ENCODE data around the gene TMEM59L. TPM values are rescaled to one million over a fixed set of nuclear protein-coding genes. Genes with fewer than 3 reads are reported as not detected.

The TMEM59L gene
- total RNA-seq, 1 donor from 2014 or later = 34.2 TPM

DNA sequence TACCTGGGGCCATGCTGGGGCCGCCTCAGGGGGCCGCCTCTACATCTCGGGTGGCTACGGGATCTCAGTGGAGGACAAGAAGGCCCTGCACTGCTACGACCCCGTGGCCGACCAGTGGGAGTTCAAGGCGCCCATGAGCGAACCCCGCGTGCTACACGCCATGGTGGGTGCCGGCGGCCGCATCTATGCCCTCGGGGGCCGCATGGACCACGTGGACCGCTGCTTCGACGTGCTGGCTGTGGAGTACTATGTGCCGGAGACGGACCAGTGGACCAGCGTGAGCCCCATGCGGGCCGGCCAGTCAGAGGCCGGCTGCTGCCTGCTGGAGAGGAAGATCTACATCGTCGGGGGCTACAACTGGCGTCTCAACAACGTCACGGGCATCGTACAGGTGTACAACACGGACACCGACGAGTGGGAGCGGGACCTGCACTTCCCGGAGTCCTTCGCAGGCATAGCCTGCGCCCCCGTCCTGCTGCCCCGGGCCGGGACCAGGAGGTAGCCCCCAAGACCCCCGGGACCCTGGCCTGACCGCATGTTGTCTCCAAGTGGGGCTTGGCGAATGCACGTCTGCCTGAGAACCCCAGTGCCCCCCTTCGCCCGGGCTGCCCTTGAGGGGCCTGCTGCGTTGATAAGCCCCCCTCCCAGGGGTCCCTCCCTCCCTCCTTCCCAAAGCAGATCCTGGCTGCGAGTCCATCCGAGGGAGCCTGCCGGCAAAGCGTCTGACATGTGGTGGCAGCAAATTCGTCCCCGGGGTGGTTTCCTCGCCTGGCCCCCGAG lies 56.3 kb downstream of the TMEM59L start:
- FAIRE-seq = no peak
- no peak for DNase-seq (ENCODE audit: low spot score in 2 of 2)

DNA sequence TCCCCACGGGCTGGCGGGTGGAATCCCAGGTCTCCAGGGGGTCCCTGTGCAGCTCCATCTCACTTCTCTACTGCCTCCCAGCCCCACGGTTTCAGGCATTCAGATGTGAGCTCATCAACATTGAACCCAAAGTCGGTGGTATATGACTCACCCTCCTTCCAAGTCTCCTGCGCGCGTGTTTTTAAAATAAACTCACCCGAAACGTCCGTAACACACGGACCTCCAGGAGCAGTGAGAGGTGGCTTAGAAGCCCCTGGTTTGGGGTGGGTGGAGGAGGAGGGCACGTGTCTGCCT lies 56.8 kb downstream of the TMEM59L start:
- no peak for DNase-seq (ENCODE audit: low spot score in 2 of 2)
- no peak for FAIRE-seq

DNA sequence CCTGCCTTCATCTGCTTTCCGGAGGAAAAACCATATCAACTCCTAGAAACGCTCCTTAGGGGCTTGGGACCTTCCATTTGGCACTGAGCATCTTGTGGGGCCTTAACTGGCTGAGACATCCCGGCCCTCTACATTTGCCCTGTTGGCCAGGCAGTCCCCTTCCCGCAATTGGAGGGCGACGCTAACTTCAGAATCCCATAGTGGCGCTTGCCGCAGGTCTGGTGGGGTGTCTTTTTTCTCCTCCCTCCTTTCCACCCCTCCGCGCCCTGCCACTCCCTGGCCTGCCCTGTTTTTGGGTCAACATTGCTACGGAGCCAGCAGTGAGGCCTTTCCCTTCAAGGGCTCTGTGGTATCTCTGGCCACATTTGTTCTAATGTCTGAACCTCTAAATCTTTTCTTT lies 57.2 kb downstream of the TMEM59L start:
- FAIRE-seq = no peak

DNA sequence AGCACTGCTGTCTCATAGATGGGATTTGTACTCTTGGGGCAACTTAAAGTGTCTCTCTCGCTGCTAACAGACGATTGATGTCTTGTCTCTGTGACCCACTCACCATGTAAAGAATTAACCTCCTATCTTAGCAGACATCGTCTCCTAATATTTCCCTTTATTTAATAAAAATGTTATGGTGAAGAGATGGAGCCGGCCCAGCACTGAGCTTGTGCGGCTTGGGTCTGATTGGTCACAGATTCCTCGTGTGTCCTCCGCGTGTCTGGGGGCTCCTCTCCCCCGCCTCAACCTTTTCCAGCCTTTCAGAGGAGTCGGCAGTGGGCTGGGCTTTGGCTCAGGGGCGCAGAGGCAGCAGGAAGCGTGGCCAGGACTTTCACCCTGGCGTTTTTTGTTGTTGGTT lies 57.6 kb downstream of the TMEM59L start:
- FAIRE-seq (no peak), DNase-seq (ENCODE audit: low spot score in 2 of 2) (no peak)

More for the DNA sequence above, 57.2 kb downstream of the TMEM59L start:
- no peak for DNase-seq (ENCODE audit: low spot score in 2 of 2)

Small RNA genes within 50 kb of the gene (small RNA-seq; reads per million reads assigned to genes)
- gene RN7SL155P = not detected

Other genes starting within 250 kb of the TMEM59L start
- gene GDF15, start 226.7 kb upstream of the TMEM59L start, total RNA-seq = not detected
- 0.41 TPM for gene LRRC25, start 215.2 kb upstream of the TMEM59L start, total RNA-seq
- 69.3 TPM for gene SSBP4, start 193.5 kb upstream of the TMEM59L start, total RNA-seq
- gene ISYNA1, start 174.7 kb upstream of the TMEM59L start, total RNA-seq = 62.8 TPM
- gene ELL, start 90.8 kb upstream of the TMEM59L start, total RNA-seq = 7.7 TPM
- 178 TPM for gene FKBP8, start 69.3 kb upstream of the TMEM59L start, total RNA-seq
- 14.7 TPM for gene KXD1, start 55.0 kb upstream of the TMEM59L start, total RNA-seq
- 742 TPM for gene UBA52, start 41.0 kb upstream of the TMEM59L start, total RNA-seq
- gene REX1BD, start 24.1 kb upstream of the TMEM59L start, total RNA-seq = 17.1 TPM
- gene CRLF1, start 6.1 kb upstream of the TMEM59L start, total RNA-seq = 2.4 TPM
- 5.7 TPM for gene KLHL26, start 24.2 kb downstream of the TMEM59L start, total RNA-seq
- 7.3 TPM for gene CRTC1, start 70.8 kb downstream of the TMEM59L start, total RNA-seq
- not detected for gene COMP, start 178.4 kb downstream of the TMEM59L start, total RNA-seq
- 38.3 TPM for gene UPF1, start 219.1 kb downstream of the TMEM59L start, total RNA-seq

All from frontal cortex (tissue), 4 donors.